IPS DF 4.7 (cell line): ENCODE results near the gene TTYH3.

ENCODE experiments used
- DNase-seq: peaks from one replicate; pipeline ENCODE4 v3.0.0-alpha.2; 2013; ENCODE audit warnings: low spot score; ENCODE audit errors: extremely low read depth

The TTYH3 gene

GRCh38 chr7:2702594-2702957 is 70.8 kb downstream of the TTYH3 start:
- no peak for DNase-seq

GRCh38 chr7:2705371-2706096 is 73.7 kb downstream of the TTYH3 start:
- no peak for DNase-seq

- no peak for DNase-seq
Measured at GRCh38 chr7:2706685-2707126, 74.9 kb downstream of the TTYH3 start.

- no peak for DNase-seq
Measured at GRCh38 chr7:2707481-2707880, 75.7 kb downstream of the TTYH3 start.

GRCh38 chr7:2708041-2708440 is 76.3 kb downstream of the TTYH3 start:
- no peak for DNase-seq

- DNase-seq, result no peak
Measured at GRCh38 chr7:2708547-2709310, 76.9 kb downstream of the TTYH3 start.

GRCh38 chr7:2709553-2710285 is 77.9 kb downstream of the TTYH3 start:
- DNase-seq, result peak; percentile 76

- DNase-seq, result no peak
Measured at GRCh38 chr7:2710286-2710655, 78.5 kb downstream of the TTYH3 start.

GRCh38 chr7:2710901-2711551 is 79.2 kb downstream of the TTYH3 start:
- DNase-seq, result no peak

GRCh38 chr7:2711895-2712675 is 80.3 kb downstream of the TTYH3 start:
- no peak for DNase-seq

- DNase-seq, result no peak
Measured at GRCh38 chr7:2713370-2713769, 81.6 kb downstream of the TTYH3 start.

GRCh38 chr7:2713978-2714377 is 82.2 kb downstream of the TTYH3 start:
- no peak for DNase-seq
